Kidney (tissue), 14 donors: ENCODE results near the gene DNAAF8. TPM values are rescaled to one million over a fixed set of nuclear protein-coding genes. Genes with fewer than 3 reads are reported as not detected.
A peak's percentile ranks its signal among the peaks of the same experiment; 100 is the strongest.

Source experiments
- DNase-seq, 5 donors: peaks; one replicate each; pipeline ENCODE4 v3.0.0-alpha.2; 2013 to 2020
- FAIRE-seq: peaks from 2 replicates; lab custom pipeline; 2012; peaks lifted over from hg19 to GRCh38; lab: Jason Lieb, UNC
- H3K27ac ChIP-seq, 2 donors: one replicate each; pipeline ENCODE4 v1.7.0; 2013; ENCODE audit warnings: low read depth in 2 of 2, low read length in 2 of 2, inconsistent platforms in 1 of 2
- H3K27me3 ChIP-seq: one replicate; pipeline ENCODE4 v1.7.1; 2013; ENCODE audit warnings: low read length, inconsistent platforms; ENCODE audit not compliant: control insufficient read depth, insufficient read depth
- H3K36me3 ChIP-seq, 3 donors: one replicate each; pipeline versions ENCODE4 v1.7.0 to v1.7.1; 2013; ENCODE audit warnings: low read length in 3 of 3, control low read depth in 1 of 3, inconsistent platforms in 1 of 3; ENCODE audit not compliant: insufficient read depth in 3 of 3, control insufficient read depth in 2 of 3
- H3K4me1 ChIP-seq, 3 donors: one replicate each; pipeline versions ENCODE4 v1.7.0 to v1.7.1; 2013; ENCODE audit warnings: low read length in 3 of 3, inconsistent platforms in 1 of 3, low read depth in 1 of 3; ENCODE audit not compliant: control insufficient read depth in 2 of 3, insufficient read depth in 2 of 3
- H3K4me3 ChIP-seq, 3 donors: one replicate each; pipeline versions ENCODE4 v1.7.0 to v1.8.1; 2013; ENCODE audit warnings: low read length in 3 of 3, control low read depth in 1 of 3, inconsistent platforms in 1 of 3
- H3K9ac ChIP-seq, 3 donors: one replicate each; pipeline versions ENCODE4 v1.7.0 to v1.7.1; 2013; ENCODE audit warnings: low read length in 3 of 3, control low read depth in 1 of 3, inconsistent platforms in 1 of 3
- H3K9me3 ChIP-seq, 3 donors: one replicate each; pipeline versions ENCODE4 v1.7.0 to v1.7.1; 2013; ENCODE audit warnings: low read length in 3 of 3, control low read depth in 1 of 3, inconsistent platforms in 1 of 3; ENCODE audit not compliant: control insufficient read depth in 2 of 3, insufficient read depth in 1 of 3
- intact Hi-C: fragments of 100-400 bp; cut with DNase I; formaldehyde crosslinking; loops from one replicate; pipeline ENCODE4 v1.11.1; 2022
- polyA plus RNA-seq: library from polyadenylated mRNA; stranded (reverse); fragments of 350-450 nt; fragmentation: Illumina TruSeq; extraction: RNeasy Lipid Tissue Mini Kit (QIAGEN cat#74804); gene quantifications from one replicate; pipeline ENCODE4 v1.2.3, GENCODE V29; 2014; ENCODE audit warnings: low read depth, low replicate concordance; ENCODE audit not compliant: insufficient read depth
- total RNA-seq: library from RNA; stranded (reverse); fragmentation: NEBNext Ultra II Directional; extraction: Animal tissue kit (Norgen Biotek cat#: 25700); gene quantifications from one replicate; pipeline ENCODE4 v1.2.1, GENCODE V29; 2021
- TF ChIP-seq, protein P1 (sequence below): IDR thresholded peaks from 3 replicates; pipeline ENCODE4 v1.5.1; 2012; ENCODE audit warnings: mild to moderate bottlenecking, moderate library complexity, borderline replicate concordance; ENCODE audit not compliant: insufficient read depth; ENCODE audit errors: extremely low read depth
- donor health status: control.
- donor health status: control.
- donor health status: control.
- donor health status: control.
- donor health status: control.
- donor health status: DM: yes; HTN: yes; CAD: no.
- donor health status: Normal renal cell carcinoma (clear cell type).

Gene DNAAF8
- total and polyA plus RNA-seq, 2 donors from 2014 or later, result 1.8 to 4.0 TPM

DNA sequence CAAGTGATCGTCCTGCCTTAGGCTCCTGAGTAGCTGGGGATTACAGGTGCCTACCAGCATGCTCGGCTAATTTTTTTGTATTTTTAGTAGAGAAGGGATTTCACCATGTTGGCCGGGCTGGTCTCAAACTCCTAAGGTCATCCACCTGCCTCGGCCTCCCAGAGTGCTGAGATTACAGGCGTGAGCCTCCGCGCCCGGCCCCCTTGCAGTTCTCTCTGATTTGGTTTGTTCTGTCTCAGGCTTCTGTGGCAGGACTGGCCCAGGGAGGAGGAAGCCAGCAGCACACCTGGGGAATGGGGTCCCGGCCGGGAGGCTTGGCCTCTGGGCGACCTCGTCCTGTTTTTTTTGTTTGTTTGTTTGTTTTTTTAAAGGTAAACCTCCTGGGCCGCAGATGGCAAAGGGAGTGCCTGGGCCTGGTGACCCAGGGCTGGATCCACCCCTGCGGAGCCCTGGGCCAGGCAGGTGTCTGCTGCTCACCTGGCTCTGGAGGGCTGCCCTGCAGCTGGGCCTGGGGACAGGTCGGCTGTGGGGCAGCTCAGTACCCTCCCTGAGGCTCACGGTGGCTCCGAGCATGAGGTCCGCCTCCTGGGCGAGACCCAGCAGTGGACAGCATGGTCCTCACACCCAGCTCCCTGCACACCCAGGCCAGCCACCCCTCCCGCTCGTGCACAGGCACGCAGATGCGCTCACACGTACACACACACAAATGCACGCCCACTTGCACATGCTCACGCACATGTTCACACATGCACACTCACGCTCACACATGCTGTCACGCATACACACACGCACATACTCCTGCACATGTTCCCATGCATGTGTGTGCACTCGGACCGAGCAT lies 44.3 kb upstream of the DNAAF8 start:
- TF ChIP-seq, protein P1, sequence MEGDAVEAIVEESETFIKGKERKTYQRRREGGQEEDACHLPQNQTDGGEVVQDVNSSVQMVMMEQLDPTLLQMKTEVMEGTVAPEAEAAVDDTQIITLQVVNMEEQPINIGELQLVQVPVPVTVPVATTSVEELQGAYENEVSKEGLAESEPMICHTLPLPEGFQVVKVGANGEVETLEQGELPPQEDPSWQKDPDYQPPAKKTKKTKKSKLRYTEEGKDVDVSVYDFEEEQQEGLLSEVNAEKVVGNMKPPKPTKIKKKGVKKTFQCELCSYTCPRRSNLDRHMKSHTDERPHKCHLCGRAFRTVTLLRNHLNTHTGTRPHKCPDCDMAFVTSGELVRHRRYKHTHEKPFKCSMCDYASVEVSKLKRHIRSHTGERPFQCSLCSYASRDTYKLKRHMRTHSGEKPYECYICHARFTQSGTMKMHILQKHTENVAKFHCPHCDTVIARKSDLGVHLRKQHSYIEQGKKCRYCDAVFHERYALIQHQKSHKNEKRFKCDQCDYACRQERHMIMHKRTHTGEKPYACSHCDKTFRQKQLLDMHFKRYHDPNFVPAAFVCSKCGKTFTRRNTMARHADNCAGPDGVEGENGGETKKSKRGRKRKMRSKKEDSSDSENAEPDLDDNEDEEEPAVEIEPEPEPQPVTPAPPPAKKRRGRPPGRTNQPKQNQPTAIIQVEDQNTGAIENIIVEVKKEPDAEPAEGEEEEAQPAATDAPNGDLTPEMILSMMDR, result no peak
- Histone ChIP-seq H3K4me1 (peaks cover 0 to 17% (median 0%) of the 10 kb centered on the region in 3 donors), H3K27ac (no peak overlapping the region), H3K4me3 (no peak overlapping the region), H3K9ac (no peak overlapping the region), H3K36me3 (peaks cover 0 to 5% (median 2%) of the 10 kb centered on the region in 3 donors), H3K9me3 (no peaks in the 10 kb centered on the region), H3K27me3 (no peaks in the 10 kb centered on the region)
- DNase-seq (peak in 1 of 5 donors; percentile 49), FAIRE-seq (no peak)
- intact Hi-C loops, result no loop called here

DNA sequence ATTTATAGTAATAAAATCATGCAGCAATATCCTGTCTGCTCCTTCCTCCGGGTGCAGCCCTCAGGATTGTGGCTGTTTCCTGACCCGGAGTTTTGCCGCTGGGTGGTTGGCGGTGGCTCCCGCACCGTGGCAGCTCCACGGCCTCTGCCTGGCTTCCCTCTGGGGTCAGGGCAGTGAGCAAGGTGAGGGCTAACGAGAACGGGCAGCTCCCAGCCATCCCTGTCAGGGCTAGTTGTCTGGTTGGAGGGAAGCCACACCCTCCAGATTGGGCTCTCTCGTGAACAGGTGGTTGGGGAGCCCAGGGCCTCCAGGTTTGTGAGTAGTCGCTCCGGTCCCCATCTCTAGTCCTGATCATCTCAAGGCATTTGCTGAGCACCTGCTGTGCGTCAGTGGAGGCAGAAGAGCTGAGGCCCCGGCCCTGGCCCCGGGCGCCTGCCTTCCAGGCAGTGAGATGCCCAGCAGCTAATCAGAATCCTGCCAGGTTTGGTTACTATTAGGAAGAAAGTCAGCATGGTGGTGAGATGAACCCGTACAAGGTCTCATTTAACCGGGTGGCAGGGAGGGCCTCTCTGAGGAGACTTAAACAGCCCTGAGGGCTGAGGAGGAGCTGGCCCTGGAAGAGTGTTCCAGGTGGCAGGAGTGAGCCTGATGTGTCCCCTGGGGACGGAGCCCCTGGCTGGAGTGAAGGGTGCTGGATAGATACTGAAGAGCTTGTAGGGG lies 43.2 kb upstream of the DNAAF8 start:
- peaks cover 2 to 12% (median 6%) of the 10 kb centered on the region in 3 donors for H3K36me3 ChIP-seq
- FAIRE-seq, result no peak
- H3K27ac ChIP-seq, result no peak overlapping the region
- no peaks in the 10 kb centered on the region for H3K27me3 ChIP-seq
- peak in 1 of 5 donors; percentile 58 for DNase-seq
- TF ChIP-seq, protein P1, result no peak
- H3K9me3 ChIP-seq, result no peaks in the 10 kb centered on the region
- H3K4me1 ChIP-seq, result peaks cover 0 to 27% (median 3%) of the 10 kb centered on the region in 3 donors
- no peak overlapping the region for H3K4me3 ChIP-seq
- intact Hi-C loops, result no loop called here
- no peak overlapping the region for H3K9ac ChIP-seq

DNA sequence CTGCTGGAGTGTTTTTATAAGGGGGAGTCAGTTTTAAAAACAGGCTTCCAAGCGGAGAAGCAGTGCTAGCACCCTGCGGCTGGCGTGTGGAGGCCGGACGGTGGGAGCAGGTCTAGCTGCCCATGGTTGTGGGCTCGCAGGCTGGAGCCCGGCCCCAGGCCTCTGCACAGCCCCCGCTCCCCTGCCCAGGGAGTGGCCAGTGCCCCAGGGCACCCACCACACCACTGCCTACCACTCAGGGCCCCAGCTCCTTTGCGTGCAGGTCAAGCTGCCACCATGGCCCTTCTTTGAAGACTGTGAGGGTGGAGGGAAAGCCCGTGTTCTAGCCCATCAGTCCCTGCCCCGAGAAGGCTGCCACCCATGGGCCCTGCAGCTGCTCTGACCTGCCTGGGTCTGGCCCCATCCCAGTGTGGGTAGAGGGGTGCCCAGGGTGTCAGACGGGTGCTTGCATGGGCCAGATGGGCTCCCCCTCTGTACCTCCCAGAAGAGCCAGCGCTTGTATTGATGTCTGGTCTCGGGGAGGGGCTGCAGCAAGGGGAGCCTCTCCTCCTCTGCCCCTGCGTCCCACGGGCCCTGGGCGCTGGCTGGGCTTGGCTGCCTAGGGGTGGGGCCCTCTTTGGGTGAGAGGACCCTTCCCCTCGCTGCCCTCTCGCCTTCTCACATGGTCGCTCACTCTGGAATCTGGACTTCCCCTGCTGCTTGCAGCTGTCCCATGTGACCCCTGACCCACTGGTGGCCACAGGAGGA lies 42.5 kb upstream of the DNAAF8 start:
- no peak overlapping the region for H3K9ac ChIP-seq
- H3K4me1 ChIP-seq, result peaks cover 0 to 33% (median 3%) of the 10 kb centered on the region in 3 donors
- intact Hi-C loops, result no loop called here
- FAIRE-seq (no peak), DNase-seq (peak in 2 of 5 donors; percentile 66 to 74)
- no peak overlapping the region for H3K27ac ChIP-seq
- TF ChIP-seq, protein P1, result no peak
- peaks cover 2 to 15% (median 6%) of the 10 kb centered on the region in 3 donors for H3K36me3 ChIP-seq
- no peaks in the 10 kb centered on the region for H3K9me3 ChIP-seq
- H3K4me3 ChIP-seq, result peak overlapping the region in 1 of 3 donors; percentile 77
- no peaks in the 10 kb centered on the region for H3K27me3 ChIP-seq
